Endothelial cell of umbilical vein (primary cell): Measurements from ENCODE around the gene CNGA4. TPM values are rescaled to one million over a fixed set of nuclear protein-coding genes. Genes with fewer than 3 reads are reported as not detected.

ENCODE experiments used
- BruUV-seq: library from RNA; stranded (reverse); fragments of 400-500 nt; replicated peaks from 2 replicates; lab custom pipeline; 2021; lab: Mats Ljungman, UMichigan
- CTCF ChIA-PET: fragments of 300-600, 350-600 bp; sonication (Branson Sonifier 250); formaldehyde crosslinking; loops from one replicate; lab custom pipeline; 2021; ENCODE audit warnings: antibody characterized with exemption, inconsistent platforms; lab: Charles Lee
- POLR2A ChIA-PET: fragments of 300-600, 350-600 bp; sonication (Branson Sonifier 250); formaldehyde crosslinking; loops from one replicate; lab custom pipeline; 2021; ENCODE audit warnings: antibody characterized with exemption, inconsistent platforms; lab: Charles Lee
- DNase-seq: peaks from one replicate; pipeline ENCODE4 v3.0.0-alpha.2; 2011; ENCODE audit warnings: low read depth, low spot score
- FAIRE-seq: peaks from 2 replicates; lab custom pipeline; 2011; peaks lifted over from hg19 to GRCh38; lab: Jason Lieb, UNC
- H2AFZ ChIP-seq: 2 replicates; pipeline ENCODE4 v1.6.0; 2012; ENCODE audit warnings: low read depth, low read length, control low read depth, inconsistent platforms
- H3K27ac ChIP-seq: 2 replicates; pipeline ENCODE4 v1.5.1; 2011; ENCODE audit warnings: low read depth, mild to moderate bottlenecking, control low read depth, low read length, moderate library complexity; ENCODE audit not compliant: insufficient read depth
- H3K27me3 ChIP-seq, 2 experiments: 2 replicates each; pipeline versions ENCODE4 v1.6.0 to v1.6.1; 2011; ENCODE audit warnings: low read length in 2 of 2, mixed read lengths in 1 of 2; ENCODE audit not compliant: control insufficient read depth in 2 of 2, insufficient read depth in 2 of 2
- H3K36me3 ChIP-seq, 2 experiments: 2 replicates in 1 of 2; 3 replicates in 1 of 2; pipeline ENCODE4 v1.5.1; 2011; ENCODE audit warnings: low read length in 2 of 2, mild to moderate bottlenecking in 1 of 2, moderate library complexity in 1 of 2; ENCODE audit not compliant: control insufficient read depth in 2 of 2, insufficient read depth in 2 of 2; ENCODE audit errors: extremely low read depth in 1 of 2
- H3K4me1 ChIP-seq: 3 replicates; pipeline ENCODE4 v1.5.1; 2011; ENCODE audit warnings: mild to moderate bottlenecking, low read length; ENCODE audit not compliant: control insufficient read depth, insufficient read depth; ENCODE audit errors: extremely low read depth
- H3K4me2 ChIP-seq: 2 replicates; pipeline ENCODE4 v1.6.1; 2011; ENCODE audit warnings: low read length, control low read depth, mixed read lengths; ENCODE audit not compliant: insufficient read depth
- H3K4me3 ChIP-seq, 3 experiments: fragments of 200-600 bp in 1 of 3; sonication (generic), shearing (Covaris generic) in 1 of 3; replicated peaks in 1 of 3; 2 replicates each; pipeline ENCODE4 v1.5.1; 2011 to 2016; ENCODE audit warnings: control low read depth in 3 of 3, low read length in 3 of 3, mild to moderate bottlenecking in 2 of 3, inconsistent platforms in 1 of 3, low read depth in 1 of 3, moderate library complexity in 1 of 3; ENCODE audit not compliant: insufficient read depth in 1 of 3
- H3K79me2 ChIP-seq: 2 replicates; pipeline ENCODE4 v1.6.0; 2012; ENCODE audit warnings: low read length, inconsistent platforms; ENCODE audit not compliant: control insufficient read depth, insufficient read depth
- H3K9ac ChIP-seq: replicated peaks from 2 replicates; pipeline ENCODE3; 2011; ENCODE audit warnings: low read length, control low read depth; ENCODE audit not compliant: insufficient read depth; ENCODE audit errors: extremely low read depth
- H3K9me1 ChIP-seq: replicated peaks from 3 replicates; pipeline ENCODE4 v1.6.0; 2011; ENCODE audit warnings: mild to moderate bottlenecking, low read length; ENCODE audit not compliant: control insufficient read depth, insufficient read depth; ENCODE audit errors: extremely low read depth
- H3K9me3 ChIP-seq: replicated peaks from 2 replicates; pipeline ENCODE4 v1.5.1; 2012; ENCODE audit warnings: low read length, inconsistent platforms; ENCODE audit not compliant: control insufficient read depth, insufficient read depth
- H4K20me1 ChIP-seq: replicated peaks from 2 replicates; pipeline ENCODE3; 2011; ENCODE audit warnings: mild to moderate bottlenecking, low read length; ENCODE audit not compliant: control insufficient read depth, insufficient read depth; ENCODE audit errors: extremely low read depth
- EZH2 ChIP-seq: IDR thresholded peaks from 2 replicates; pipeline ENCODE4 v1.6.1; 2012; ENCODE audit warnings: borderline replicate concordance, low read depth, mild to moderate bottlenecking, moderate library complexity, low read length, inconsistent platforms; ENCODE audit not compliant: severe bottlenecking
- FOS ChIP-seq: IDR thresholded peaks from 2 replicates; pipeline ENCODE4 v1.6.1; 2011; ENCODE audit warnings: mild to moderate bottlenecking, low read length, moderate library complexity, borderline replicate concordance; ENCODE audit not compliant: insufficient read depth
- GATA2 ChIP-seq: IDR thresholded peaks from 2 replicates; pipeline ENCODE4 v1.7.0; 2011; ENCODE audit warnings: low read depth, mild to moderate bottlenecking, moderate library complexity, mixed read lengths, low read length; ENCODE audit not compliant: insufficient read length, insufficient read depth
- JUN ChIP-seq: IDR thresholded peaks from 2 replicates; pipeline ENCODE4 v1.6.1; 2011; ENCODE audit warnings: borderline replicate concordance, low read depth; ENCODE audit not compliant: insufficient read length, insufficient read depth
- MYC ChIP-seq: IDR thresholded peaks from one replicate; pipeline ENCODE4 v1.6.1; 2011; ENCODE audit warnings: mild to moderate bottlenecking, low read depth, low read length
- POLR2A ChIP-seq: IDR thresholded peaks from 2 replicates; pipeline ENCODE4 v1.6.1; 2012; ENCODE audit warnings: low read depth, mild to moderate bottlenecking, control low read depth, low read length
- POLR2AphosphoS5 ChIP-seq: IDR thresholded peaks from 2 replicates; pipeline ENCODE4 v1.6.1; 2012; ENCODE audit warnings: low read depth, mild to moderate bottlenecking, control low read depth, low read length, moderate library complexity; ENCODE audit not compliant: insufficient read depth
- dilution Hi-C: fragments of 300-500 bp; cut with MboI; formaldehyde crosslinking; loops from one replicate; pipeline ENCODE4 v1.15.0; 2019; ENCODE audit warnings: low sequenced_read_pairs; ENCODE audit not compliant: extremely low pct_ligation_motif_present
- intact Hi-C: fragments of 100-400 bp; cut with micrococcal nuclease; formaldehyde crosslinking; loops from one replicate; pipeline ENCODE4 v1.10.0; 2022
- polyA plus RNA-seq, 4 experiments: library from polyadenylated mRNA; depleted of rRNA in 3 of 4; stranded (reverse) in 3 of 4; unstranded in 1 of 4; fragments of >200 nt; gene quantifications; 2 replicates each; pipeline versions ENCODE4 v1.2.1 to v1.2.3, GENCODE V29; 2011 to 2012; ENCODE audit warnings: missing spikeins in 1 of 4
- total RNA-seq: library from RNA; stranded (reverse); gene quantifications from 2 replicates; pipeline ENCODE4 v1.2.3, GENCODE V29; 2021
- TF ChIP-seq, protein P1 (sequence below): IDR thresholded peaks from 2 replicates; pipeline ENCODE4 v1.6.1; 2011; ENCODE audit not compliant: insufficient read depth, insufficient read length
- TF ChIP-seq, protein P2 (sequence below), 2 donors: IDR thresholded peaks; 1 replicate in 1 of 2; 2 replicates in 1 of 2; pipeline ENCODE4 v1.5.1; 2011; ENCODE audit warnings: low read length in 2 of 2, mild to moderate bottlenecking in 2 of 2, moderate library complexity in 2 of 2, control low read depth in 1 of 2, inconsistent platforms in 1 of 2, low read depth in 1 of 2; ENCODE audit not compliant: insufficient read depth in 1 of 2; ENCODE audit errors: extremely low read depth in 1 of 2

CNGA4 gene
- total and polyA plus RNA-seq, 2 donors (not counting 3 experiments of a cell fraction or from before 2014, with no cell fraction given): 0.11 TPM; not detected in 1

- Histone ChIP-seq H2AFZ (no peak overlapping the region), H3K9me3 (no peaks in the 10 kb centered on the region), H3K27ac (no peak overlapping the region), H3K27me3 (peaks cover 65 to 83% of the 10 kb centered on the region in 2 experiments), H3K4me2 (no peak overlapping the region), H4K20me1 (no peaks in the 10 kb centered on the region), H3K79me2 (no peaks in the 10 kb centered on the region), H3K9me1 (no peaks in the 10 kb centered on the region), H3K4me3 (no peak overlapping the region), H3K36me3 (no peaks in the 10 kb centered on the region), H3K9ac (no peak overlapping the region), H3K4me1 (no peaks in the 10 kb centered on the region)
- FAIRE-seq (no peak), DNase-seq (no peak)
- BruUV-seq: no TSS peak
- intact Hi-C loops (no loop called here), dilution Hi-C loops (no loop called here)
- TF ChIP-seq FOS (no peak), POLR2A (no peak), GATA2 (no peak), EZH2 (no peak), JUN (no peak), MYC (no peak), POLR2AphosphoS5 (no peak)
- TF ChIP-seq, protein P1, sequence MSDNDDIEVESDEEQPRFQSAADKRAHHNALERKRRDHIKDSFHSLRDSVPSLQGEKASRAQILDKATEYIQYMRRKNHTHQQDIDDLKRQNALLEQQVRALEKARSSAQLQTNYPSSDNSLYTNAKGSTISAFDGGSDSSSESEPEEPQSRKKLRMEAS: no peak
- TF ChIP-seq, protein P2, sequence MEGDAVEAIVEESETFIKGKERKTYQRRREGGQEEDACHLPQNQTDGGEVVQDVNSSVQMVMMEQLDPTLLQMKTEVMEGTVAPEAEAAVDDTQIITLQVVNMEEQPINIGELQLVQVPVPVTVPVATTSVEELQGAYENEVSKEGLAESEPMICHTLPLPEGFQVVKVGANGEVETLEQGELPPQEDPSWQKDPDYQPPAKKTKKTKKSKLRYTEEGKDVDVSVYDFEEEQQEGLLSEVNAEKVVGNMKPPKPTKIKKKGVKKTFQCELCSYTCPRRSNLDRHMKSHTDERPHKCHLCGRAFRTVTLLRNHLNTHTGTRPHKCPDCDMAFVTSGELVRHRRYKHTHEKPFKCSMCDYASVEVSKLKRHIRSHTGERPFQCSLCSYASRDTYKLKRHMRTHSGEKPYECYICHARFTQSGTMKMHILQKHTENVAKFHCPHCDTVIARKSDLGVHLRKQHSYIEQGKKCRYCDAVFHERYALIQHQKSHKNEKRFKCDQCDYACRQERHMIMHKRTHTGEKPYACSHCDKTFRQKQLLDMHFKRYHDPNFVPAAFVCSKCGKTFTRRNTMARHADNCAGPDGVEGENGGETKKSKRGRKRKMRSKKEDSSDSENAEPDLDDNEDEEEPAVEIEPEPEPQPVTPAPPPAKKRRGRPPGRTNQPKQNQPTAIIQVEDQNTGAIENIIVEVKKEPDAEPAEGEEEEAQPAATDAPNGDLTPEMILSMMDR (IDR thresholded peaks at IDR 0.05; ENCODE audit: extremely low read depth in 1 of 2, insufficient read depth in 1 of 2, low read depth in 1 of 2, low read length in 2 of 2): no peak
- CTCF ChIA-PET: interaction anchor here (1.3 to 1.8 kb wide), 3 partner anchors 10 to 41 kb away, joined by 3 to 6 read pairs (median 3); partner anchors contain the start of gene FHIP1B
- POLR2A ChIA-PET: no interaction called here
Observed at GRCh38 chr11:6258141-6258540, 19.3 kb downstream of the CNGA4 start.
